Adipocyte (in vitro differentiated cells): ENCODE measurements around the gene NOS3.

Source experiments
- DNase-seq: peaks from one replicate; pipeline ENCODE4 v3.0.0-alpha.2; 2015; ENCODE audit warnings: low read depth
- H3K27me3 ChIP-seq: replicated peaks from 2 replicates; pipeline ENCODE4 v1.7.0; 2013; ENCODE audit warnings: mild to moderate bottlenecking, low read length, moderate library complexity; ENCODE audit not compliant: control insufficient read depth, insufficient read depth
- H3K36me3 ChIP-seq: 2 replicates; pipeline ENCODE4 v1.7.0; 2013; ENCODE audit warnings: low read length, mild to moderate bottlenecking, moderate library complexity; ENCODE audit not compliant: control insufficient read depth, insufficient read depth, severe bottlenecking
- H3K4me1 ChIP-seq: 2 replicates; pipeline ENCODE4 v1.7.0; 2013; ENCODE audit warnings: mild to moderate bottlenecking, low read length, moderate library complexity; ENCODE audit not compliant: control insufficient read depth, insufficient read depth
- H3K4me3 ChIP-seq: 2 replicates; pipeline ENCODE4 v1.7.0; 2013; ENCODE audit warnings: mild to moderate bottlenecking, low read length, moderate library complexity
- H3K9ac ChIP-seq: 2 replicates; pipeline ENCODE4 v1.7.0; 2013; ENCODE audit warnings: mild to moderate bottlenecking, low read length, moderate library complexity
- H3K9me3 ChIP-seq: 2 replicates; pipeline ENCODE4 v1.7.0; 2013; ENCODE audit warnings: mild to moderate bottlenecking, low read length, moderate library complexity; ENCODE audit not compliant: control insufficient read depth

Gene NOS3

DNA sequence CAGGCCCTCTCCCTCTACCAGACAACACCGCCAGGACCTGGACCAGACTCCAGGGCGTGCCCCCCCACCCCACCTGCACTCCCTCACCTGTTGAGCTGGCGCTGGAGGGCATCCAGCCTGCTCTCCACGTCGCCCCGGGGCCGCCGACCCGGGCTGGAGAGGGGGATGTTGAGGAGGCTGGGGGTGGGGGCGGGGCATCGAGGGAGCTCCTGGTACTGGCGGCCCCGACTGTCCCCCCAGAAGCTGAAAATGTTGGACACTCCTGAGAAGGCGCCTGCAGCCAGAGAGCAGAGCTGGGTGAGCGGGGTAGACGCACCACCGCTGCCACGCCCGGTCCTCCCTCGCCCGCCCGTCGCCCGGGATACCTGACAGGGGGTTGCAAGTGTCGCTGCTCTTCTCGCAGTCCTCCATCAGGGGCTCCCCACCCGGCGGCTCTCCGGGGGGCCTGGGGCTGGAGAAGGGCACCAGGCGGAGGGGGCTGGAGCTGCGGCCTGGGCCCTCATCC is 43.5 kb upstream of the NOS3 start:
- no peak for DNase-seq
- Histone ChIP-seq H3K9me3 (no peaks in the 10 kb centered on the region), H3K4me1 (no peaks in the 10 kb centered on the region), H3K27me3 (peaks cover 27% of the 10 kb centered on the region), H3K9ac (no peak overlapping the region), H3K4me3 (no peak overlapping the region), H3K36me3 (no peaks in the 10 kb centered on the region)

DNA sequence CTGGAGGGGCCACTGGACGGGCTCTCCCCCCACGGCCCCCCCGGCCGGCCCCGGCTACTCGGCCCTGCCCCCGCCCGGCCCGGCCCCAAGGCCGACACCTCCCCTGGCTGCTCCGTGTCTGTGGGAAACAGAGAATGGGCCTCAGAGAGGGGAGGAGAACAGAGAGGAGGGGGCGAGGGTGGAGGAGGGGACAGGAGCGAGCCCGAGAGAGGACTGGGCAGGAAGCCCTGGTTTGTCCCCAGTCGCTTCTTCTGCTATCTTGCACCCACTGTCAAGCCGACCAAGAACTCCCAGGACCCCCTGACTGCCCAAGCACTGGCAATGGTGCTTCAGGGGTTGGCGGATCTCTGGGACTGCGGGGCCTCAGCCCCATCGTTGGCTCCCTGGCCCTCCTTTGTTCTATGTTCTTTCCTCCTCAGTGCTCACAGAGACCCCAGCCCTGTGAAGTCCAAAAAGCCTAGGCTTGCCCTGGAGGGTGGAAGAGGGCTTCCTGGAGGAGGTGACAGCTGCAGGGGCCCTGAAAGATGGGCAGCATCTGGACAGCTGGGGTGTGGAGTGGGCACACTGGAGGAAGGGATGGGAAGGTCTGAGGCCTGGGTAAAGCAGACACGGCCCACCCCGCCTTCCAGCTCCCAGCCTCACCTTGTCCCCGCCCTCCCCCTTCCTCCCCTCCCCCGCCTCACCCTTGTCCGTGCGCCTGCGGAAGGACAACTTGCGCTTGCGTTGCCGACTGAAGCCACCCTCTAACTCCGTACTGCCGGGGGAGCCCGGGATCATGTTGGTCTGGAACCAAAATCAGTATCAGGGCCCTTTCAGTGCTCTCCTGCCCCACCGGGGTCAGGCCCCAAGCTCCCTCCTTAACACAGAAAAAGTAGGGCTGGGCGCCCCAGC is 42.8 kb upstream of the NOS3 start:
- Histone ChIP-seq H3K9me3 (no peaks in the 10 kb centered on the region), H3K36me3 (no peaks in the 10 kb centered on the region), H3K9ac (no peak overlapping the region), H3K4me3 (no peak overlapping the region), H3K27me3 (peaks cover 25% of the 10 kb centered on the region), H3K4me1 (no peaks in the 10 kb centered on the region)
- DNase-seq: no peak

DNA sequence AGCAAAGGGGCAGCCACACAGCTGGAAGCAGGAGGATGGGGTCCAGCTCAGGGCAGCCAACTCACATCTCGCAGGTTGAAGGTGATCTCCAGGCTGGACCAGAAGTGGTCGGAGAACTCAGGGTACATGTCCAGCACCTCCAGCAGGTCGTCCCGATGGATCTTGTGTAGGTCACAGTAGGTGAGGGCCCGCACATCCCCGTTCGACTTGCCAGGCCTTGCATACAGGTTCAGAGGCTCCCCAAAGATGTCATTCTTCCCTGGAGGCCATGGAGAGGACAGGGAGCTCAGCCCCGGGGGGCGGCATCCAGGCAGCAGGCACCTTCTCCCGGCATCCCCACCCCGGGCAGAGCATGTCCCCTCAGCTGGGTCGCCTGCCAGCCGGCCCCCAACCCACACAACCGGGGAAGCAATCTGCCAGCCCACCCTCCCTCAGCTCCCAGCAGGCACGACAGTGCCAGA is 42.0 kb upstream of the NOS3 start:
- H3K9ac ChIP-seq: no peak overlapping the region
- no peaks in the 10 kb centered on the region for H3K9me3 ChIP-seq
- no peaks in the 10 kb centered on the region for H3K36me3 ChIP-seq
- peaks cover 34% of the 10 kb centered on the region for H3K27me3 ChIP-seq
- no peak for DNase-seq
- H3K4me1 ChIP-seq: no peaks in the 10 kb centered on the region
- H3K4me3 ChIP-seq: no peak overlapping the region

- Histone ChIP-seq H3K36me3 (no peaks in the 10 kb centered on the region), H3K4me3 (no peak overlapping the region), H3K9ac (no peak overlapping the region), H3K9me3 (no peaks in the 10 kb centered on the region), H3K4me1 (no peaks in the 10 kb centered on the region), H3K27me3 (peaks cover 37% of the 10 kb centered on the region)
- DNase-seq: no peak
These were observed 41.3 kb upstream of the NOS3 start for GRCh38 chr7:150949564-150949963.

- DNase-seq: no peak
- Histone ChIP-seq H3K27me3 (peaks cover 41% of the 10 kb centered on the region), H3K36me3 (no peaks in the 10 kb centered on the region), H3K4me3 (no peak overlapping the region), H3K9ac (no peak overlapping the region), H3K9me3 (no peaks in the 10 kb centered on the region), H3K4me1 (no peaks in the 10 kb centered on the region)
These were observed 40.8 kb upstream of the NOS3 start for GRCh38 chr7:150949971-150950491.

GRCh38 chr7:150950496-150951180 is 40.2 kb upstream of the NOS3 start:
- Histone ChIP-seq H3K36me3 (no peaks in the 10 kb centered on the region), H3K9me3 (no peaks in the 10 kb centered on the region), H3K27me3 (peaks cover 41% of the 10 kb centered on the region), H3K4me1 (no peaks in the 10 kb centered on the region), H3K9ac (no peak overlapping the region), H3K4me3 (no peak overlapping the region)
- no peak for DNase-seq

DNA sequence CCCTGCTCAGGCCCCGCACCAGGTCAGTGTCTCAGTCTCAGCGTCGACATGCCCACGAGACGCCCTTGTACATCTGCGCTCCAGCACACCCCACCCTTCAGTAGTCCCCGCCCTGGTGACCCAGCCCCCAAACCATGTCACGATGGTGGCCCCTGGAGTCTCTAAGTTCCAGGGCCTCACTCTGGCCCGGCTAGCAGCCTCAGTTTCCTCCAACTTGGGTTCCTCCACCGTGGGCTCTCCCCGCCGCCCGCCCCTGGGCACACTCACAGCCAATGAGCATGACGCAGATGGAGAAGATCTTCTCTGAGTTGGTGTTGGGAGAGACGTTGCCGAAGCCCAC is 39.7 kb upstream of the NOS3 start:
- Histone ChIP-seq H3K9ac (no peak overlapping the region), H3K4me1 (no peaks in the 10 kb centered on the region), H3K27me3 (peaks cover 41% of the 10 kb centered on the region), H3K4me3 (no peak overlapping the region), H3K36me3 (no peaks in the 10 kb centered on the region), H3K9me3 (no peaks in the 10 kb centered on the region)
- DNase-seq: no peak

DNA sequence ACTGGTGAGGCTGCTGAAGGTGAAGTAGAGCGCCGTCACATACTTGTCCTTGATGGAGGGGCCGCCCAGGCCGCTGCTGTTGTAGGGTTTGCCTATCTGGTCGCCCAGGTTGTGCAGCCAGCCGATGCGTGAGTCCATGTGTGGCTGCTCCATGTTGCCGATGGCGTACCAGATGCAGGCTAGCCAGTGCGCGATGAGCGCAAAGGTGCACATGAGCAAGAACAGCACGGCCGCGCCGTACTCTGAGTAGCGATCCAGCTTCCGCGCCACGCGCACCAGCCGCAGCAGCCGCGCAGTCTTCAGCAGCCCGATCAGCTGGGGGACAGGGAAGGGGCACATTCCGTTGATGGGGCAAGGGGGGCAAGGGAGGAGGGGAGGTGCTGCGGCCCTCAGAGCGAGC is 39.3 kb upstream of the NOS3 start:
- Histone ChIP-seq H3K4me1 (no peaks in the 10 kb centered on the region), H3K9me3 (no peaks in the 10 kb centered on the region), H3K36me3 (no peaks in the 10 kb centered on the region), H3K4me3 (no peak overlapping the region), H3K9ac (no peak overlapping the region), H3K27me3 (peaks cover 37% of the 10 kb centered on the region)
- DNase-seq: no peak

DNA sequence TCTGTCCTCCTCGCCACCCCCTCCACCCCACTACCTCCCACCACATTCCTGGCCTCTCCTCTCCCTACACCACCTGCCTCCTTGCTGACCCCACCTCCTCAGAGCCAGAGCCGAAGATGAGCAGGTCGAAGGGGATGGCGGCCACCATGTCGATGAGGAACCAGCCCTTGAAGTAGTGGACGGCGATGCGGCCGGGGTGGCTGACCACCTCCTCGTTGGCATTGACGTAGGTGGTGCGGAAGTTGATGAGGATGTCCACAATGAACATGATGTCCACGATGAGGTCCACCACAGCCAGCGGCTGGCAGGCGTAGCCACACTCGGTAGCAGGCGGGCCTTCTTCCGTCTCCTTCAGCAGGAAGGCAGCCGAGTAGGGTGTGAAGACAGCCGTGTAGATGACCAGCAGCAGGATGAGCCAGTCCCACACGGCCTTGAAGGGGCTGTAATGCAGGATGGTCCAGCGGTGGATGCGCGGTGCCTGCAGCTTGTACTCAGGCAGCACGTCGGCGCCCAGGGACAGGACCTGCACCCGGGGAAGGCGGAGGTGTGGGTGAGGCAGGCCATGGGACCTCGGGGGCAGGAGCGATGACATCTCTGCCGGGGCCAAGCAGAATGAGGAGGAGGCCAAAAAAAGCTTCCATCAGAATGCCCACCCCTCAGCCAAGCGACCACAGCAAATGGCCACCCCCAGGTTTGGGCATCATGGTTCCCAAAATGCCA is 38.3 kb upstream of the NOS3 start:
- DNase-seq: no peak
- no peaks in the 10 kb centered on the region for H3K9me3 ChIP-seq
- H3K36me3 ChIP-seq: no peaks in the 10 kb centered on the region
- no peak overlapping the region for H3K9ac ChIP-seq
- H3K4me3 ChIP-seq: no peak overlapping the region
- H3K4me1 ChIP-seq: no peaks in the 10 kb centered on the region
- peaks cover 39% of the 10 kb centered on the region for H3K27me3 ChIP-seq

DNA sequence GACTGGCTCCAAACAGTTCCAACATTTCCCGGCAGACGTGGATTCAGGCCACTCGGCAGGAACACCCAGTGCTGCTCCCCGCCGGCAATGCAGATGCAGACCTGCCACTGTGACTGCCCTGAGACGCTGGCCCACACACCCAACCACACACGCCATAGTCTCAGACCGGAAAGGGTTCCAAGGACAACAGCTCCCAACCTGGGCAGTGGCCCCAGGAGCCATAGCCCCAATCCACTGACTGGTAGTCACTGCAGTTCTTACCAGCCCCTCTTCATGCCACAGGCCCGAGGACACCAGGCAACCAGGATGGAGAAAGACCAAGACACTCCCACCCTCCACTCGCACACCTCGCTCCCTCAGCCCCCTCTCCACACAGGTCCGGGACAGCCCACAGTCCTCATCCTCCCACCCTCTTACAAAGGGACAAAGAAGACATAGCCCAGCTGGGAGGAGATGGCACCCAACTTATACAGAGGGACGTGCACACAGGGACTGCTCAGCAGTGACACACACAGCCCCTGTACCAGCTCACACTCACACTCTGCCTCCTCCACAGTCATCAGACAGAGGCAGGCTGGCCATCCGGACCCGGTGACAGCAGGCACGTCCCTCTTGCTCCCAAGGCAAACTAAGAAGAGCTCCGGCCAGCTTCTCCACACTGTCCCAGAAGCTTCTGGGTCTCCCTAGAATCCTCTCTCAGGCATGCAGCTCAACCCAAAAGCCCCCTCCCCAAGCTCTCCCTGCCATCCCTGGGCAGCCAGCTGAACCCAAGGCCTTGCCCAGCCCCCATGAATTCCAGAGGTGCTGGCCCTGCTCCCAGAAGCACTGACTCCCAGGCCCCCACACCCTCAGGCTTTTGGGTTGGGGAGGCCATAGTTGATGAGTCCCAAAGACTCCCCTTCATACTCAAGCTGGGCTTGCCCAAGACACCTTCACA is 37.5 kb upstream of the NOS3 start:
- no peaks in the 10 kb centered on the region for H3K9me3 ChIP-seq

More for the DNA sequence above, 37.5 kb upstream of the NOS3 start:
- no peak for DNase-seq
- Histone ChIP-seq H3K9ac (no peak overlapping the region), H3K36me3 (no peaks in the 10 kb centered on the region), H3K4me3 (no peak overlapping the region), H3K27me3 (peaks cover 36% of the 10 kb centered on the region), H3K4me1 (no peaks in the 10 kb centered on the region)
